RWPE1 (cell line): Measurements from ENCODE around the gene HNRNPU.
A peak's percentile ranks its signal among the peaks of the same experiment; 100 is the strongest.

Source experiments
- CTCF ChIA-PET: fragments of 350-600 bp; sonication (Branson Sonifier 250); formaldehyde crosslinking; extraction: SDS; loops from one replicate; lab custom pipeline; 2021; lab: Yijun Ruan, JAX
- POLR2A ChIA-PET: fragments of 400-600 bp; formaldehyde crosslinking; extraction: SDS; loops from one replicate; lab custom pipeline; 2020; ENCODE audit warnings: antibody characterized with exemption; ENCODE audit not compliant: low non-redundant PET; lab: Yijun Ruan, JAX
- DNase-seq: peaks from one replicate; pipeline ENCODE4 v3.0.0; 2012; ENCODE audit warnings: low spot score
- H3K27ac ChIP-seq: fragments of 450-650 bp; 2 replicates; pipeline ENCODE4 v1.5.1; 2017
- CTCF ChIP-seq: fragments of 450-650 bp; conservative IDR thresholded peaks from 2 replicates; pipeline ENCODE4 v1.5.1; 2017; ENCODE audit warnings: low read depth, mild to moderate bottlenecking

HNRNPU gene

GRCh38 chr1:244864253-244865027 is at the start of gene HNRNPU:
Gene HNRNPU, minus strand, starts transcription at chr1:244864543. Its CDS starts 236 bp downstream, at chr1:244864307.
- peak; percentile 88 for DNase-seq
- 0 out of 2 replicates have a peak, but pooled peaks have one; percentile 9 for TF ChIP-seq CTCF
- ChIA-PET POLR2A (interaction anchor here (1.3 kb wide), 1 partner anchor 105 kb away, joined by 6 read pairs; a partner anchor contains a TSS), CTCF (interaction anchor here (0.6 to 1.7 kb wide), 5 partner anchors 18 to 181 kb away, joined by 3 to 5 read pairs (median 3); no protein-coding TSS in a partner anchor)
- H3K27ac ChIP-seq = peak within 1 kb of the TSS; percentile 97

- no peak for TF ChIP-seq CTCF
- H3K27ac ChIP-seq = no peak overlapping the region
- POLR2A ChIA-PET = no interaction called here
- CTCF ChIA-PET = no interaction called here
- no peak for DNase-seq
These were observed 49.5 kb upstream of the HNRNPU start for GRCh38 chr1:244913806-244914205.

- H3K27ac ChIP-seq = no peak overlapping the region
- no peak for TF ChIP-seq CTCF
- POLR2A ChIA-PET = no interaction called here
- CTCF ChIA-PET = no interaction called here
- no peak for DNase-seq
These were observed 39.8 kb upstream of the HNRNPU start for GRCh38 chr1:244904119-244904518.

GRCh38 chr1:244901400-244902015 is 37.2 kb upstream of the HNRNPU start:
- no peak overlapping the region for H3K27ac ChIP-seq
- POLR2A ChIA-PET = no interaction called here
- CTCF ChIA-PET = no interaction called here
- no peak for TF ChIP-seq CTCF
- DNase-seq = no peak

GRCh38 chr1:244897476-244898254 is 33.3 kb upstream of the HNRNPU start:
- TF ChIP-seq CTCF = no peak
- POLR2A ChIA-PET = no interaction called here
- CTCF ChIA-PET = interaction anchor here (0.7 kb wide), 1 partner anchor 48 kb away, joined by 5 read pairs; no protein-coding TSS in a partner anchor

GRCh38 chr1:244896550-244896949 is 32.2 kb upstream of the HNRNPU start:
- POLR2A ChIA-PET = no interaction called here
- CTCF ChIA-PET = no interaction called here
- no peak for TF ChIP-seq CTCF
- H3K27ac ChIP-seq = no peak overlapping the region
- no peak for DNase-seq

More at GRCh38 chr1:244897476-244898254, 33.3 kb upstream of the HNRNPU start:
- no peak overlapping the region for H3K27ac ChIP-seq
- DNase-seq = no peak
